Stimulated activated naive B cell treated with anti-CD40 and anti-IgM and Interleukin-4, amounts not matched to agents 10 μg/mL and 1 μg/mL and 100 μg/mL, for 72 hours (primary cell): Measurements from ENCODE around the gene MYO1D.
"Not testable (repeated sequence)": the region's sequence is repeated elsewhere in the genome, so short reads cannot be mapped to it uniquely, and the experiment has no call there.

Source experiments
- ATAC-seq, 2 donors: fragments of 150-1000 bp; cut with Tn5 transposase; replicated peaks; 2 replicates each; pipeline ENCODE4 v1.10.0; 2021; ENCODE audit warnings: moderate library complexity in 1 of 2
- DNase-seq: peaks from one replicate; pipeline ENCODE4 v3.0.0; 2021
- H3K27ac Mint-ChIP-seq: one replicate; pipeline ENCODE4 v1.8.0; 2022; ENCODE audit warnings: mild to moderate bottlenecking, mixed read lengths
- H3K27me3 Mint-ChIP-seq, 2 donors: one replicate each; pipeline ENCODE4 v1.8.0; 2022; ENCODE audit warnings: mixed read lengths in 2 of 2
- H3K36me3 Mint-ChIP-seq, 2 donors: one replicate each; pipeline ENCODE4 v1.8.0; 2022; ENCODE audit warnings: mixed read lengths in 2 of 2, mild to moderate bottlenecking in 1 of 2
- H3K4me1 Mint-ChIP-seq, 2 donors: one replicate each; pipeline ENCODE4 v1.8.0; 2022; ENCODE audit warnings: mixed read lengths in 2 of 2, mild to moderate bottlenecking in 1 of 2
- H3K4me3 Mint-ChIP-seq, 2 donors: one replicate each; pipeline ENCODE4 v1.8.0; 2022; ENCODE audit warnings: mild to moderate bottlenecking in 2 of 2, mixed read lengths in 2 of 2, moderate library complexity in 1 of 2
- H3K9me3 Mint-ChIP-seq, 2 donors: one replicate each; pipeline ENCODE4 v1.8.0; 2022; ENCODE audit warnings: mixed read lengths in 2 of 2, mild to moderate bottlenecking in 1 of 2

Gene MYO1D

GRCh38 chr17:32464374-32464773, 412.6 kb downstream of the MYO1D start:
- peaks cover 40 to 48% of the 10 kb centered on the region in 2 donors for H3K36me3 Mint-ChIP-seq
- H3K27ac Mint-ChIP-seq: no peak overlapping the region
- DNase-seq: no peak
- no peak for ATAC-seq
- no peaks in the 10 kb centered on the region for H3K27me3 Mint-ChIP-seq
- H3K4me3 Mint-ChIP-seq: no peak overlapping the region
- peaks cover 6 to 38% of the 10 kb centered on the region in 2 donors for H3K4me1 Mint-ChIP-seq
- no peaks in the 10 kb centered on the region for H3K9me3 Mint-ChIP-seq

DNA sequence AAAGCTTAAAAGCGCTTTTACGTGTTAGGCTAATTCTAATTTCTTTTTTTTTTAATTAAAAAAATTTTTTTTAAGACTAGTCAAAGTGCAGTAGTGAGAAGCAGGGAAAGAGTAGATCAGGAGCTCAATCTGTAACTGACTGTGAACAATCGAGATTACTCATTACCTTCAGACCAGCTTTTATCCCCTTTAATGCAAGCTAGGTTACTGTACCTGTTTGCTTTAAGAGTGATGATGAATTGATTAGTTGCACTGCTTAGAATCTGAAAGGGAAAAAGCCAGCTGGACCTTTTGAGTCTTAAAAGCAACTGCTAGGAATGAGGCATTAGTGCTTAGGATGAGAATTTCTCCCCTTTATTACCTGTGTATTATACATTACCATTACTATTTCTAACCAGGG, 413.6 kb downstream of the MYO1D start:
- H3K4me1 Mint-ChIP-seq: peaks cover 9 to 41% of the 10 kb centered on the region in 2 donors
- H3K27me3 Mint-ChIP-seq: no peaks in the 10 kb centered on the region
- DNase-seq (no peak), ATAC-seq (no peak)
- H3K4me3 Mint-ChIP-seq: no peak overlapping the region
- H3K36me3 Mint-ChIP-seq: peaks cover 40 to 49% of the 10 kb centered on the region in 2 donors
- H3K27ac Mint-ChIP-seq: no peak overlapping the region
- H3K9me3 Mint-ChIP-seq: no peaks in the 10 kb centered on the region

DNA sequence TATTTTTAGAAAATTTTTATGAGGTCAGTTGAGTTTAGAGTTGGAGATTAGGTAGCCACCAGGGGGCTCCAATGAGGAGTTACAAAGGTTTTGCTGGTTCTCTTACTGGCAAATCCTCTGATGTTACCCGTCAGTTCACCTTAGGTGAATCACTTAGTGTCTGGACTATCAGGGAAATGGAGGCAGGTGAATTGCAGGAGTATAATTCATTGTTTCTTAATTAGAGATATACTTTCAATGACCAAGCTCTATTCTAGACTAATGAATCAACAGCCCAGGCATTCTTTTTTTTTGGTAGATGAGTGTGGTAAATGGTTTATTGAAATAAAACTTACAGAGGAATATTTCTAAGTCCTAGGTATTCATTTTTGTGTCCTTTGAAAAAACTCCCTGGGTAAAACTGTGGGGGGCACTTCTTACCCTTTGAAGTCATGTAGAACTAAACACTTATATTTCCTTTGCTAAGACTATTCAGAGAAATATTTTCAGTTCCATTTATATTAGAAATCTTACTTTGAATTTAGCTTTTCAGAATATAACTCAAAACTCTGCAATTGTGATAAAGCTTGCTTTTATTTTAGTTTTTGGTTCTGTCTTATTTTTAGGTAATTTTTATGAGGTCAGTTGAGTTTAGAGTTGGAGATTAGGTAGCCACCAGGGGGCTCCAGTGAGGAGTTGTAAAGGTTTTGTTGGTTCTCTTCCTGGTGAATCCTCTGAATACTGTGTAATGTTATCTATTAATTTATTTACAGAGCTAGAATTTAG, 414.9 kb downstream of the MYO1D start:
- Mint-ChIP-seq H3K27me3 (no peaks in the 10 kb centered on the region), H3K9me3 (no peaks in the 10 kb centered on the region), H3K4me3 (no peak overlapping the region)

GRCh38 chr17:32461498-32461852, 415.4 kb downstream of the MYO1D start:
- peaks cover 32 to 48% of the 10 kb centered on the region in 2 donors for H3K36me3 Mint-ChIP-seq
- H3K9me3 Mint-ChIP-seq: no peaks in the 10 kb centered on the region
- peaks cover 9 to 36% of the 10 kb centered on the region in 2 donors for H3K4me1 Mint-ChIP-seq
- H3K4me3 Mint-ChIP-seq: no peak overlapping the region
- ATAC-seq (peak; percentile 4 to 39), DNase-seq (no peak)
- H3K27me3 Mint-ChIP-seq: no peaks in the 10 kb centered on the region
- no peak overlapping the region for H3K27ac Mint-ChIP-seq

More for the DNA sequence above, 414.9 kb downstream of the MYO1D start:
- H3K4me1 Mint-ChIP-seq: peaks cover 9 to 36% of the 10 kb centered on the region in 2 donors
- DNase-seq (peak; percentile 31), ATAC-seq (peak; percentile 82 to 85)
- H3K36me3 Mint-ChIP-seq: peaks cover 36 to 50% of the 10 kb centered on the region in 2 donors
- no peak overlapping the region for H3K27ac Mint-ChIP-seq

DNA sequence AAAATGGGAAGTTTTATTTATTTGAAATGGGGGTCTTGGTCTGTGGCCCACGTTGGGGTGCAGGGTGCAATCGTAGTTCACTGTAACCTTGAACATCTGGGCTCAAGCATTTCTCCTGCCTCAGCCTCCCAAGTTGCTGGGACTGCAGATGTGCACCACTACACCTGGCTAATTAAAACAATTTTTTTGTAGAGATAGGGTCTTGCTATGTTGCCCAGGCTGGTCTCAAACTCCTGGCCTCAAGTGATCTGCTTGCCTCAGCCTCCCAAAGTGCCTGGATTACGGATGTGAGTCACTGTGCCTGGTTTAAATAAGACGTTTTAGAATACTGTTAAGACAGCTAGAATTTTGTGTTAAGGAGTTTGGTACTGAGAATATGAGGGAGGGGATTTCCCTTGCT, 416.9 kb downstream of the MYO1D start:
- Mint-ChIP-seq H3K4me3 (no peak overlapping the region), H3K9me3 (no peaks in the 10 kb centered on the region), H3K36me3 (peaks cover 32 to 46% of the 10 kb centered on the region in 2 donors), H3K4me1 (peaks cover 9 to 36% of the 10 kb centered on the region in 2 donors), H3K27ac (no peak overlapping the region), H3K27me3 (no peaks in the 10 kb centered on the region)
- DNase-seq (no peak), ATAC-seq (no peak)

GRCh38 chr17:32458371-32458770, 418.6 kb downstream of the MYO1D start:
- no peaks in the 10 kb centered on the region for H3K27me3 Mint-ChIP-seq
- no peak for DNase-seq

DNA sequence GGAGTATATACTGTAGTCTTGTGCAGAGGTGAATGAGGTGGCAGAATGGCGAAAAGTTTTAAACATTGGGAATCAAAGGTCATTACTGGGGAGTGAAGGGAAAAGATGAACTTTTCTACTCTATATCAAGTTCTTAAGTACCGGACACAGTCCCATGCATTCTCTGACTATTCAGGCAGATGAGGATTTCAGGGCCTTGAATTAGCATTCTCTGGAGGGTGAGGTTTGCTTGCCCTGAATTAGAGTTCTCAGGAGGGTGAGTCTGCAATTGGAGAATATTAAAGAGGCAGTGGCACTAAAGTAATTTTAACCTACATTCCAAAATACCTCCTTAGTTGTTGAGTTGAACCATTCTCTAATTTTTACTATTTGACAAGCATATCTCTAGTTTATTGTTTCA, 423.6 kb downstream of the MYO1D start:
- Mint-ChIP-seq H3K4me1 (peaks cover 2 to 16% of the 10 kb centered on the region in 2 donors), H3K9me3 (no peaks in the 10 kb centered on the region), H3K27me3 (no peaks in the 10 kb centered on the region), H3K4me3 (no peak overlapping the region), H3K27ac (no peak overlapping the region), H3K36me3 (peaks cover 32 to 51% of the 10 kb centered on the region in 2 donors)
- DNase-seq (no peak), ATAC-seq (no peak)

More at GRCh38 chr17:32458371-32458770, 418.6 kb downstream of the MYO1D start:
- Mint-ChIP-seq H3K36me3 (peaks cover 45 to 63% of the 10 kb centered on the region in 2 donors), H3K4me1 (peaks cover 9 to 36% of the 10 kb centered on the region in 2 donors), H3K9me3 (no peaks in the 10 kb centered on the region), H3K4me3 (no peak overlapping the region), H3K27ac (no peak overlapping the region)
- no peak for ATAC-seq

DNA sequence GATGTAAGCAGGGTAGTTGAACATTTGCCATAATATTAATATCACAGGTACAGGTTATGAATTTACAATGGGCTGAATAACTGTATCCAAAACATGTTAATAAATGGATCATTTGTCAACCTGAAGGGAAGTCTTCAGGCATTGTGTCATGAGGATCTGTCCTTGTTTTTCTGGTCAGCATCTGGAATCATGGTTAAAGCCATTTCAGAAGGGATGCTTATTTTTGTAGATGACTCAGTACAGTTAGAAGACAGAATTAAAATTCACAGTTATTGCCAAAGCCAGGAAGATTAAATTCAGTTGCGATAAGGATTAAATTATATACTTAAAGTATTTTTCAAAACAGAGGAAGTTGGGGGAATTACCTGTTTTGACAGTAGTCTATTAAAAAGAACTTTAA, 424.6 kb downstream of the MYO1D start:
- Mint-ChIP-seq H3K27ac (no peak overlapping the region), H3K36me3 (peaks cover 28 to 44% of the 10 kb centered on the region in 2 donors), H3K9me3 (no peaks in the 10 kb centered on the region), H3K4me3 (no peak overlapping the region), H3K4me1 (peaks cover 3 to 19% of the 10 kb centered on the region in 2 donors), H3K27me3 (no peaks in the 10 kb centered on the region)
- ATAC-seq (no peak), DNase-seq (no peak)

DNA sequence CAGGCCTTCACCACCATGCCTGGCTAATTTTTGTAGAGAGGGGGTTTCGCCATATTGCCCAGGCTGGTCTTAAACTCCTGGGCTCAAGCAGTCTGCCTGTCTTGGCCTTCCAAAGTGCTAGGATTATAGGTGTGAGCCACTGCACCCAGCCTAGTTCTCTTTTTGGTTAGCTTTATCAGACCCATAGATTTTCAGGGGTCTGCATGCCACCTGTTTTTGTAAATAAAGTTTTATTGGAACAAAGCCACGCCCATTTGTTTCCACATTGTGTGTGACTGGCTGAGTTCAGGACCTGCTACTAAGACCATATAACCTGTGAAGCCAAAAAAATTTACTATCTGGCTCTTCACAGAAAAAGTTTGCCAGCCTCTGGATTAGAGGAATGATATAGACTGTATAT, 425.0 kb downstream of the MYO1D start:
- Mint-ChIP-seq H3K9me3 (no peaks in the 10 kb centered on the region), H3K4me1 (peaks cover 5 to 23% of the 10 kb centered on the region in 2 donors), H3K27me3 (no peaks in the 10 kb centered on the region), H3K4me3 (no peak overlapping the region), H3K36me3 (peaks cover 32 to 45% of the 10 kb centered on the region in 2 donors), H3K27ac (no peak overlapping the region)
- no peak for DNase-seq
- ATAC-seq: no peak

DNA sequence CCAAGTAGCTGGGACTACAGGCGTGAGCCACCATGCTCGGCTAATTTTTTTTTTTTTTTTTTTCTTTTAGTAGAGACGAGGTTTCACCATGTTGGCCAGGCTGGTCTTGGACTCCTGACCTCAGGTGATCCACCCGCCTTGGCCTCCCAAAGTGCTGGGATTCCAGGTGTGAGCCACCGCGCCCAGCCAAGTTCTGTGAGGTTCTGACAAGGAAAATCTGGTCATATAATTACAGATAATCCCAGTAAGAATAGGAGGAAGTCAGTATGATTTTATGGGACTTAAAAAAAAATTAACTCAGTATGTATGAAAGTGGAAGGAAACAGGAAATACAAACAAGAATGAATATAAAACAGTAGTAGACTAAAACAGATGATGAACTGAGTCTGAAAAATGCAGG, 426.5 kb downstream of the MYO1D start:
- H3K9me3 Mint-ChIP-seq, ATAC-seq, H3K4me3 Mint-ChIP-seq, DNase-seq, H3K27me3 Mint-ChIP-seq: not testable (repeated sequence)
- Mint-ChIP-seq H3K27ac (peak overlapping the region; percentile 25), H3K36me3 (peaks cover 32 to 52% of the 10 kb centered on the region in 2 donors), H3K4me1 (peaks cover 14 to 38% of the 10 kb centered on the region in 2 donors)

- Mint-ChIP-seq H3K27me3 (no peaks in the 10 kb centered on the region), H3K27ac (no peak overlapping the region), H3K36me3 (peaks cover 29 to 52% of the 10 kb centered on the region in 2 donors), H3K4me1 (peaks cover 15 to 42% of the 10 kb centered on the region in 2 donors), H3K4me3 (no peak overlapping the region), H3K9me3 (no peaks in the 10 kb centered on the region)
- DNase-seq (no peak), ATAC-seq (no peak)
These were observed 427.0 kb downstream of the MYO1D start for GRCh38 chr17:32449963-32450362.

- no peak overlapping the region for H3K4me3 Mint-ChIP-seq
- no peak for ATAC-seq
- H3K36me3 Mint-ChIP-seq: peaks cover 16 to 32% of the 10 kb centered on the region in 2 donors
- DNase-seq: no peak
- H3K27me3 Mint-ChIP-seq: peaks cover 0 to 5% of the 10 kb centered on the region in 2 donors
- H3K4me1 Mint-ChIP-seq: peaks cover 16 to 36% of the 10 kb centered on the region in 2 donors
- H3K9me3 Mint-ChIP-seq: no peaks in the 10 kb centered on the region
- no peak overlapping the region for H3K27ac Mint-ChIP-seq
These were observed 430.0 kb downstream of the MYO1D start for GRCh38 chr17:32446949-32447348.

- no peak for ATAC-seq
- H3K4me1 Mint-ChIP-seq: peaks cover 16 to 37% of the 10 kb centered on the region in 2 donors
These were observed 431.0 kb downstream of the MYO1D start for GRCh38 chr17:32445971-32446370.

DNA sequence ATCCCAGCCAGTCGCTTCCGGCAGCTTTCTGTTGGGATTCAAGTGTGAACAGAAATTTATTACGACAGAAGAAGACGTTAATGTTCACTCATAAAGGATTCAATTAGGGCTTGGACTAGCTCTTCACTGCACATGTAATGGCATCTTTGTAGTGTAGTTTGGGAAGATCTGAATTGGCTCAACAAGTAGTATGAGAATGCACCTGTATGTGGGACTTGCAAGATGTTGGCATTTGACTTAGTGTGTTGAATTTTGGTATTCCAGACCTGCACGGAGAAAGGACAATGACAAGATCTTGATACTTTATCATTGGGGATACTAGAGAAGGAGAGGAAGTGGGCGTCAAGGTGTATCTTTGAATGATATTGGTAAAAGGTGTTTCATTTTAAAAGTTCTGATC, 431.4 kb downstream of the MYO1D start:
- H3K4me3 Mint-ChIP-seq: peak overlapping the region; percentile 91 to 96
- peaks cover 16 to 37% of the 10 kb centered on the region in 2 donors for H3K4me1 Mint-ChIP-seq
- H3K27ac Mint-ChIP-seq: peak overlapping the region; percentile 95
- peaks cover 13 to 30% of the 10 kb centered on the region in 2 donors for H3K36me3 Mint-ChIP-seq
- ATAC-seq (no peak), DNase-seq (no peak)
- H3K27me3 Mint-ChIP-seq: peaks cover 0 to 6% of the 10 kb centered on the region in 2 donors
- H3K9me3 Mint-ChIP-seq: no peaks in the 10 kb centered on the region

More at GRCh38 chr17:32445971-32446370, 431.0 kb downstream of the MYO1D start:
- H3K36me3 Mint-ChIP-seq: peaks cover 15 to 32% of the 10 kb centered on the region in 2 donors
- no peak overlapping the region for H3K27ac Mint-ChIP-seq
- peak overlapping the region; percentile 91 to 96 for H3K4me3 Mint-ChIP-seq
- H3K27me3 Mint-ChIP-seq: peaks cover 0 to 6% of the 10 kb centered on the region in 2 donors
- no peaks in the 10 kb centered on the region for H3K9me3 Mint-ChIP-seq
- DNase-seq: no peak

DNA sequence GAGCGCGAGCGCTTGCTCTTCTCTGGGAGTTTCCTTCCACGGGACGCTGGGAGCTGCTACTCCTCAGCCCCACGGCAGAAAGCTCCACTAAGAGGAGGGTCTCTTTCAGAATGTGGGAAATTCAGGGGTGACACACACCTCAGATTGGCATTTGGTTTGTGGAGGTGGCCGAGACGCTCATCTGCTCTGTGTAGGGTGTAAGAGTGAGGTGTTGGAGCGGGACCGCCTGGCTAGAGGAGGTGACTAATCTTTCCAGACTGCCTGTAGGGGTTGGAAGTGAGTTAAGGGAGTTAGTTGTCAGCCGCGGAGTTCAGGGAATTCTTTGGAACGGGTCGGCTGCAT, 431.9 kb downstream of the MYO1D start:
- peak overlapping the region; percentile 95 for H3K27ac Mint-ChIP-seq
- no peak for DNase-seq
- peaks cover 16 to 33% of the 10 kb centered on the region in 2 donors for H3K4me1 Mint-ChIP-seq
- H3K27me3 Mint-ChIP-seq: peaks cover 0 to 6% of the 10 kb centered on the region in 2 donors
- H3K9me3 Mint-ChIP-seq: no peaks in the 10 kb centered on the region
- peaks cover 13 to 27% of the 10 kb centered on the region in 2 donors for H3K36me3 Mint-ChIP-seq
- ATAC-seq: peak; percentile 30 to 41
- H3K4me3 Mint-ChIP-seq: peak overlapping the region; percentile 91 to 96
